Nephron progenitor cell (in vitro differentiated cells): Measurements from ENCODE around the gene ST6GALNAC3.

Experiments
- DNase-seq: peaks from one replicate; pipeline ENCODE4 v3.0.0; 2021
- H3K27ac Mint-ChIP-seq: 2 replicates; pipeline ENCODE4 v1.8.0; 2021; ENCODE audit warnings: mild to moderate bottlenecking, moderate library complexity, mixed read lengths
- H3K27me3 Mint-ChIP-seq: 2 replicates; pipeline ENCODE4 v1.8.0; 2021; ENCODE audit warnings: mild to moderate bottlenecking, low read depth, mixed read lengths; ENCODE audit not compliant: poor library complexity
- H3K36me3 Mint-ChIP-seq: 2 replicates; pipeline ENCODE4 v1.8.0; 2021; ENCODE audit warnings: low read depth, mixed read lengths
- H3K4me1 Mint-ChIP-seq: 2 replicates; pipeline ENCODE4 v1.8.0; 2021; ENCODE audit warnings: mixed read lengths
- H3K4me3 Mint-ChIP-seq: 2 replicates; pipeline ENCODE4 v1.8.0; 2021; ENCODE audit warnings: mild to moderate bottlenecking, moderate library complexity, mixed read lengths
- H3K9me3 Mint-ChIP-seq: 2 replicates; pipeline ENCODE4 v1.8.0; 2021; ENCODE audit warnings: mild to moderate bottlenecking, moderate library complexity, mixed read lengths
- CTCF ChIP-seq: fragments of 200-600 bp; sonication (generic); IDR thresholded peaks from 2 replicates; pipeline ENCODE4 v1.5.0; 2021; ENCODE audit warnings: antibody characterized with exemption

Gene ST6GALNAC3

GRCh38 chr1:76343356-76343755, 268.8 kb downstream of the ST6GALNAC3 start:
- no peak for DNase-seq
- Mint-ChIP-seq H3K27me3 (peaks cover 3% of the 10 kb centered on the region), H3K4me3 (no peak overlapping the region), H3K4me1 (no peaks in the 10 kb centered on the region), H3K27ac (no peak overlapping the region), H3K36me3 (peaks cover 14% of the 10 kb centered on the region), H3K9me3 (peaks cover 3% of the 10 kb centered on the region)
- TF ChIP-seq CTCF: no peak

GRCh38 chr1:76351655-76352054, 277.1 kb downstream of the ST6GALNAC3 start:
- H3K9me3 Mint-ChIP-seq: no peaks in the 10 kb centered on the region
- no peaks in the 10 kb centered on the region for H3K27me3 Mint-ChIP-seq
- DNase-seq: no peak
- no peaks in the 10 kb centered on the region for H3K36me3 Mint-ChIP-seq
- TF ChIP-seq CTCF: no peak
- H3K27ac Mint-ChIP-seq: no peak overlapping the region
- H3K4me1 Mint-ChIP-seq: peaks cover 10% of the 10 kb centered on the region
- no peak overlapping the region for H3K4me3 Mint-ChIP-seq

GRCh38 chr1:76352741-76353435, 278.3 kb downstream of the ST6GALNAC3 start:
- Mint-ChIP-seq H3K36me3 (peaks cover 5% of the 10 kb centered on the region), H3K27ac (peak overlapping the region; percentile 10), H3K9me3 (peaks cover 4% of the 10 kb centered on the region), H3K4me1 (peaks cover 10% of the 10 kb centered on the region), H3K27me3 (no peaks in the 10 kb centered on the region), H3K4me3 (no peak overlapping the region)
- no peak for TF ChIP-seq CTCF
- no peak for DNase-seq

- TF ChIP-seq CTCF: no peak
- Mint-ChIP-seq H3K27ac (no peak overlapping the region), H3K36me3 (peaks cover 5% of the 10 kb centered on the region), H3K27me3 (no peaks in the 10 kb centered on the region), H3K4me1 (peaks cover 18% of the 10 kb centered on the region), H3K9me3 (peaks cover 4% of the 10 kb centered on the region), H3K4me3 (no peak overlapping the region)
- DNase-seq: no peak
Measured at GRCh38 chr1:76354236-76354635, 279.7 kb downstream of the ST6GALNAC3 start.

GRCh38 chr1:76366726-76367125, 292.2 kb downstream of the ST6GALNAC3 start:
- Mint-ChIP-seq H3K4me3 (no peak overlapping the region), H3K27ac (peak overlapping the region; percentile 31), H3K9me3 (no peaks in the 10 kb centered on the region), H3K27me3 (no peaks in the 10 kb centered on the region), H3K4me1 (peaks cover 6% of the 10 kb centered on the region), H3K36me3 (peaks cover 10% of the 10 kb centered on the region)
- DNase-seq: no peak
- no peak for TF ChIP-seq CTCF

- Mint-ChIP-seq H3K27me3 (no peaks in the 10 kb centered on the region), H3K4me1 (peaks cover under 1% of the 10 kb centered on the region), H3K27ac (no peak overlapping the region), H3K4me3 (no peak overlapping the region), H3K36me3 (peaks cover 1% of the 10 kb centered on the region), H3K9me3 (no peaks in the 10 kb centered on the region)
- no peak for DNase-seq
- no peak for TF ChIP-seq CTCF
Measured at GRCh38 chr1:76371941-76372340, 297.4 kb downstream of the ST6GALNAC3 start.
